HCT116 (cell line): ENCODE data around the gene LRRC75A. TPM values are rescaled to one million over a fixed set of nuclear protein-coding genes. Genes with fewer than 3 reads are reported as not detected.

ENCODE experiments used
- ATAC-seq: fragments of 200-7000 bp; cut with Tn5 transposase; 2 replicates; pipeline ENCODE4 v1.9.1; 2020; ENCODE audit warnings: mild to moderate bottlenecking, moderate library complexity
- BruUV-seq: library from RNA; stranded (reverse); fragments of 400-500 nt; replicated peaks from 2 replicates; lab custom pipeline; 2021; lab: Mats Ljungman, UMichigan
- CTCF ChIA-PET: fragments of 300-600 bp; sonication (Branson Sonifier 250); formaldehyde crosslinking; loops from one replicate; lab custom pipeline; 2021; ENCODE audit warnings: antibody characterized with exemption; lab: Charles Lee
- POLR2A ChIA-PET: fragments of 300-600, 350-600 bp; sonication (Branson Sonifier 250); formaldehyde crosslinking; loops from one replicate; lab custom pipeline; 2021; ENCODE audit warnings: antibody characterized with exemption; lab: Charles Lee
- RAD21 ChIA-PET, 2 experiments: fragments of 300-600 bp; sonication (Branson Sonifier 250); formaldehyde crosslinking; loops; one replicate each; lab custom pipeline; 2023; ENCODE audit warnings: low total read pairs in 2 of 2; ENCODE audit not compliant: uncharacterized antibody in 2 of 2, unreplicated experiment in 2 of 2, low non-redundant PET in 1 of 2; lab: Charles Lee
- DNase-seq: peaks from one replicate; pipeline ENCODE4 v3.0.0-alpha.2; 2010; ENCODE audit warnings: low read depth, low spot score
- H2AFZ ChIP-seq: fragments of 200-600 bp; shearing (Covaris generic), sonication (generic); 2 replicates; pipeline ENCODE4 v1.6.1; 2017; ENCODE audit warnings: low read depth, mixed run types, mixed read lengths, antibody characterized with exemption, low read length; ENCODE audit not compliant: poor library complexity, severe bottlenecking
- H3K27ac ChIP-seq: 2 replicates; pipeline ENCODE4 v1.5.1; 2012; ENCODE audit warnings: low read depth, low read length
- H3K27me3 ChIP-seq: fragments of 200-600 bp; sonication (generic); 2 replicates; pipeline ENCODE4 v1.6.1; 2016; ENCODE audit warnings: mixed run types, low read length, mixed read lengths; ENCODE audit not compliant: insufficient read depth
- H3K36me3 ChIP-seq, 2 experiments: fragments of 200-500 bp in 1 of 2; fragments of 200-600 bp in 1 of 2; sonication (Bioruptor generic) in 1 of 2; sonication (generic) in 1 of 2; 2 replicates each; pipeline versions ENCODE4 v1.5.1 to v1.6.1; 2014 to 2016; ENCODE audit warnings: low read length in 2 of 2, inconsistent platforms in 1 of 2, mixed read lengths in 1 of 2, mixed run types in 1 of 2; ENCODE audit not compliant: insufficient read depth in 2 of 2, control insufficient read depth in 1 of 2
- H3K4me1 ChIP-seq, 2 experiments: fragments of 200-600 bp in 1 of 2; sonication (generic) in 1 of 2; 2 replicates each; pipeline versions ENCODE4 v1.5.1 to v1.6.1; 2012 to 2017; ENCODE audit warnings: low read length in 2 of 2, inconsistent platforms in 1 of 2, mild to moderate bottlenecking in 1 of 2, mixed read lengths in 1 of 2, mixed run types in 1 of 2, moderate library complexity in 1 of 2; ENCODE audit not compliant: insufficient read depth in 2 of 2, control insufficient read depth in 1 of 2
- H3K4me2 ChIP-seq: fragments of 200-600 bp; sonication (generic); 2 replicates; pipeline ENCODE4 v1.6.1; 2017; ENCODE audit warnings: mixed run types, low read length, mixed read lengths
- H3K4me3 ChIP-seq, 2 experiments: fragments of 200-600 bp in 1 of 2; sonication (generic) in 1 of 2; replicated peaks in 1 of 2; 2 replicates each; pipeline ENCODE4 v1.5.1; 2011 to 2016; ENCODE audit warnings: low read length in 2 of 2, control low read depth in 1 of 2, low read depth in 1 of 2, mild to moderate bottlenecking in 1 of 2, mixed read lengths in 1 of 2, mixed run types in 1 of 2
- H3K79me2 ChIP-seq: fragments of 200-600 bp; sonication (generic); 2 replicates; pipeline ENCODE4 v1.6.1; 2017; ENCODE audit warnings: mild to moderate bottlenecking, mixed run types, low read length, moderate library complexity, mixed read lengths; ENCODE audit not compliant: insufficient read depth
- H3K9ac ChIP-seq: fragments of 200-600 bp; sonication (generic); 2 replicates; pipeline ENCODE4 v1.6.1; 2016; ENCODE audit warnings: low read length, mixed read lengths
- H3K9me2 ChIP-seq: fragments of 200-600 bp; sonication (generic), shearing (Covaris generic); 2 replicates; pipeline ENCODE4 v1.6.1; 2017; ENCODE audit warnings: mixed run types, mild to moderate bottlenecking, moderate library complexity; ENCODE audit not compliant: insufficient read depth
- H3K9me3 ChIP-seq, 2 experiments: fragments of 200-500 bp in 1 of 2; fragments of 200-600 bp in 1 of 2; sonication (Bioruptor generic) in 1 of 2; sonication (generic) in 1 of 2; 2 replicates each; pipeline ENCODE4 v1.6.1; 2014 to 2017; ENCODE audit warnings: low read length in 2 of 2, mixed read lengths in 2 of 2, inconsistent platforms in 1 of 2, low read depth in 1 of 2, mild to moderate bottlenecking in 1 of 2, mixed run types in 1 of 2, moderate library complexity in 1 of 2; ENCODE audit not compliant: control insufficient read depth in 1 of 2, insufficient read depth in 1 of 2
- H4K20me1 ChIP-seq: fragments of 200-600 bp; sonication (generic), shearing (Covaris generic); 2 replicates; pipeline ENCODE4 v1.6.1; 2017; ENCODE audit warnings: mixed run types, mild to moderate bottlenecking, moderate library complexity; ENCODE audit not compliant: insufficient read depth
- ATF3 ChIP-seq: IDR thresholded peaks from 2 replicates; pipeline ENCODE4 v1.6.1; 2012
- CBX3 ChIP-seq: IDR thresholded peaks from 2 replicates; pipeline ENCODE4 v1.6.1; 2012; ENCODE audit warnings: low read depth
- CEBPB ChIP-seq: IDR thresholded peaks from 2 replicates; pipeline ENCODE4 v1.6.1; 2012; ENCODE audit warnings: low read depth
- CTCF ChIP-seq, 3 experiments: fragments of 200-600 bp in 1 of 3; sonication (generic) in 1 of 3; IDR thresholded peaks in 2 of 3; conservative IDR thresholded peaks in 1 of 3; 2 replicates each; pipeline ENCODE4 v1.5.1; 2012 to 2017; ENCODE audit warnings: low read depth in 2 of 3, low read length in 2 of 3, antibody characterized with exemption in 1 of 3, borderline replicate concordance in 1 of 3, control low read depth in 1 of 3, mild to moderate bottlenecking in 1 of 3, mixed read lengths in 1 of 3, mixed run types in 1 of 3, moderate library complexity in 1 of 3; ENCODE audit not compliant: insufficient read depth in 1 of 3
- EGR1 ChIP-seq: IDR thresholded peaks from 2 replicates; pipeline ENCODE4 v1.6.1; 2012; ENCODE audit warnings: low read depth
- ELF1 ChIP-seq: IDR thresholded peaks from 2 replicates; pipeline ENCODE4 v1.6.1; 2012; ENCODE audit warnings: low read depth, borderline replicate concordance
- EZH2 ChIP-seq: fragments of 200-600 bp; sonication (generic); IDR thresholded peaks from 2 replicates; pipeline ENCODE4 v1.6.1; 2017; ENCODE audit warnings: antibody characterized with exemption, mixed run types
- FOSL1 ChIP-seq: IDR thresholded peaks from 2 replicates; pipeline ENCODE4 v1.6.1; 2012; ENCODE audit warnings: low read depth
- JUND ChIP-seq: IDR thresholded peaks from 2 replicates; pipeline ENCODE4 v1.6.1; 2012
- MAX ChIP-seq: IDR thresholded peaks from 2 replicates; pipeline ENCODE4 v1.6.1; 2012
- POLR2A ChIP-seq: IDR thresholded peaks from 2 replicates; pipeline ENCODE4 v1.7.0; 2011; ENCODE audit warnings: borderline replicate concordance; ENCODE audit not compliant: insufficient read depth, insufficient read length; ENCODE audit errors: extremely low read depth
- RAD21 ChIP-seq: IDR thresholded peaks from 2 replicates; pipeline ENCODE4 v1.6.1; 2012; ENCODE audit warnings: low read depth, mild to moderate bottlenecking
- ZNF274 ChIP-seq: fragments of 200-500 bp; sonication (Bioruptor generic); IDR thresholded peaks from 2 replicates; pipeline ENCODE4 v1.6.1; 2014; ENCODE audit warnings: mild to moderate bottlenecking, low read depth, low read length, inconsistent platforms
- intact Hi-C: fragments of 100-400 bp; cut with micrococcal nuclease; formaldehyde crosslinking; loops from 2 replicates; pipeline ENCODE4 v1.10.0; 2022
- total RNA-seq: library from RNA; stranded (reverse); gene quantifications from one replicate; pipeline ENCODE4 v1.2.1, GENCODE V29; 2021; ENCODE audit not compliant: unreplicated experiment

Gene LRRC75A
- total RNA-seq, 1 experiment from 2014 or later = 2.3 TPM

GRCh38 chr17:16516594-16517051 is 24.6 kb upstream of the LRRC75A start (continued):
- TF ChIP-seq POLR2A (no peak), FOSL1 (peak; percentile 67; the same call in 1 of the 2 replicates)

GRCh38 chr17:16515933-16516332 is 23.9 kb upstream of the LRRC75A start:
- TF ChIP-seq EZH2 (no peak), ELF1 (no peak), CBX3 (no peak), EGR1 (no peak), CEBPB (no peak), RAD21 (no peak), CTCF (IDR thresholded peaks at IDR 0.05 in 2 of 3, conservative IDR thresholded peaks at IDR 0.05 in 1 of 3; ENCODE audit: borderline replicate concordance in 1 of 3, insufficient read depth in 1 of 3, low read depth in 2 of 3, low read length in 2 of 3) (no peak), ZNF274 (no peak), MAX (no peak), ATF3 (no peak), JUND (no peak)
- TF ChIP-seq, all 23 proteins: peak for 0
- no TSS peak for BruUV-seq
- no peaks in the 10 kb centered on the region for H3K36me3 ChIP-seq
- ChIA-PET CTCF (no interaction called here), POLR2A (no interaction called here), RAD21 (no interaction called here)
- H3K9me3 ChIP-seq = no peaks in the 10 kb centered on the region
- DNase-seq (no peak), ATAC-seq (no peak)
- H3K4me2 ChIP-seq = peak overlapping the region; percentile 83
- no peak overlapping the region for H3K27ac ChIP-seq
- intact Hi-C loops = no loop called here
- peak overlapping the region; percentile 96 for H2AFZ ChIP-seq
- peaks cover 18 to 22% of the 10 kb centered on the region in 2 experiments for H3K4me1 ChIP-seq
- no peaks in the 10 kb centered on the region for H3K79me2 ChIP-seq
- H3K9me2 ChIP-seq = no peaks in the 10 kb centered on the region
- no peaks in the 10 kb centered on the region for H4K20me1 ChIP-seq
- no peak overlapping the region for H3K9ac ChIP-seq
- H3K4me3 ChIP-seq = peak overlapping the region in 1 of 2 experiments; percentile 36; a peak in 1 of 4 replicates
- H3K27me3 ChIP-seq = no peaks in the 10 kb centered on the region
